Motor neuron (in vitro differentiated cells): ENCODE measurements around the gene TSPEAR. TPM values are rescaled to one million over a fixed set of nuclear protein-coding genes. Genes with fewer than 3 reads are reported as not detected.
"Not testable (repeated sequence)": the region's sequence is repeated elsewhere in the genome, so short reads cannot be mapped to it uniquely, and the experiment has no call there.

Experiments
- ATAC-seq, 8 experiments: fragments of 200-7000 bp; cut with Tn5 transposase; replicated peaks in 6 of 8; 2 replicates each; pipeline ENCODE4 v1.8.0; 2021; ENCODE audit warnings: mild to moderate bottlenecking in 8 of 8, moderate library complexity in 8 of 8
- H3K27ac ChIP-seq, 2 donors: fragments of 250-450 bp; sonication (Bioruptor Pico); 2 replicates each; pipeline ENCODE4 v1.9.0; 2021; ENCODE audit warnings: antibody characterized with exemption in 2 of 2, mild to moderate bottlenecking in 2 of 2, moderate library complexity in 1 of 2
- H3K4me1 ChIP-seq, 2 donors: fragments of 250-450 bp; sonication (Bioruptor Pico); replicated peaks in 1 of 2; 2 replicates each; pipeline ENCODE4 v1.6.1; 2021; ENCODE audit warnings: antibody characterized with exemption in 2 of 2, mild to moderate bottlenecking in 2 of 2, moderate library complexity in 1 of 2
- H3K4me3 ChIP-seq, 5 donors: fragments of 250-450 bp; sonication (Bioruptor Pico); 2 replicates each; pipeline ENCODE4 v1.9.0; 2021; ENCODE audit warnings: antibody characterized with exemption in 5 of 5, mild to moderate bottlenecking in 5 of 5, moderate library complexity in 4 of 5
- WGBS, 10 experiments: fragments of 450-650 bp; shearing (Covaris generic); methylation state at CpG; one replicate each; pipeline ENCODE4 v1.0.0; 2022; 5-methylcytosine and 5-hydroxymethylcytosine counted together
- in situ Hi-C, 9 experiments: fragments of 400-800 bp; cut with MboI; loops; one replicate each; pipeline ENCODE4 v1.15.0; 2021; ENCODE audit warnings: low sequenced_read_pairs in 9 of 9, low pct_unique_long_range_greater_than_20kb in 2 of 9; ENCODE audit not compliant: unreplicated experiment in 9 of 9
- total RNA-seq, 8 experiments: library from RNA; unstranded; fragments of 300-600 nt; gene quantifications; 2 replicates each; pipeline versions ENCODE4 v1.2.3 to v1.2.4, GENCODE V29; 2022

Gene TSPEAR
- total RNA-seq, 8 experiments from 2014 or later = 0.21 to 0.66 (median 0.31) TPM; not detected in 1

DNA sequence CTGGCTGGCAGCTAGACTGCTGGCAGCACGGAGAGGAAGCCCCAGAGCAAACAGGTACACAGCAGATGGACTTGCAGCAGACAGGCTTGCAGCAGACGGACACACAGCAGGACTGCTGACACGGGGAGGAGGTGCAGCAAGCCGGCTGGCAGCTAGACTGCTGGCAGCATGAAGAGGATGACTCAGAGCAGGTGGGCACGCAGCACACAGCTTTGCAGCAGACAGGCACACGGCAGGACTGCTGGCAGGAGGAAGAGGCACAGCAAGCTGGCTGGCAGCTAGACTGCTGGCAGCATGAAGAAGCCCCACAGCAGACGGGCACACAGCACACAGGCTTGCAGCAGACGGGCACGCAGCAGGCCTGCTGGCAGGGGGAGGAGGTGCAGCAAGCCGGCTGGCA lies 160.6 kb downstream of the TSPEAR start:
- Histone ChIP-seq H3K27ac (no peak overlapping the region), H3K4me3 (no peak overlapping the region), H3K4me1 (peaks cover 12 to 45% of the 10 kb centered on the region in 2 donors)
- in situ Hi-C loops = no loop called here
- 80 to 93% methylated on average over 1 to 3 of the region's 10 CpGs; no CpG with 5 or more reads in 8 of the 10 experiments for WGBS, 10 experiments
- no peak for ATAC-seq

DNA sequence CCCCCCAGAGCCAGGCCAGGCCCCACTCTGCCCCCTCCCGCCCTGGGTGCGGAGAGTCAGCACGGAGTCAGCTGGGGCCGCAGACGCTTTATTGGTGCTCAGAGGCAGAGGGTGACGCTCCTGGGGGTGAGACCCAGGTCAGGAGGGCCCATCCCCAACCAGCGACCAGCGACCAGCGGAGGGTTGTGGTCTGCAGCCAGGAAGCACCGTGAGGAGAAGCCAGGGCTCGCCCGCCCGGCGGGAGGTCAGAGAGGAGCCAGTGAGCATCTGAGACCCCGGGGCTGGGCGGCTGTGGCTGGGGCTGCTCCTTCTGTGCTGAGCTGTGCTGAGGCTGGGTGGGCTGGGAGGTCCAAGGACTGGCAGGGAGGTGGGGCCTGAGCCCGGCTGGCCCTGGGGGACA lies 161.1 kb downstream of the TSPEAR start:
- H3K27ac ChIP-seq, H3K4me3 ChIP-seq, in situ Hi-C loops: not testable (repeated sequence)
- 57% methylated on average over 1 of the region's 17 CpGs; no CpG with 5 or more reads in 9 of the 10 experiments for WGBS, 10 experiments
- peak in 5 of 8 experiments; percentile 12 to 55 (median 25) for ATAC-seq
- peaks cover 12 to 45% of the 10 kb centered on the region in 2 donors for H3K4me1 ChIP-seq

DNA sequence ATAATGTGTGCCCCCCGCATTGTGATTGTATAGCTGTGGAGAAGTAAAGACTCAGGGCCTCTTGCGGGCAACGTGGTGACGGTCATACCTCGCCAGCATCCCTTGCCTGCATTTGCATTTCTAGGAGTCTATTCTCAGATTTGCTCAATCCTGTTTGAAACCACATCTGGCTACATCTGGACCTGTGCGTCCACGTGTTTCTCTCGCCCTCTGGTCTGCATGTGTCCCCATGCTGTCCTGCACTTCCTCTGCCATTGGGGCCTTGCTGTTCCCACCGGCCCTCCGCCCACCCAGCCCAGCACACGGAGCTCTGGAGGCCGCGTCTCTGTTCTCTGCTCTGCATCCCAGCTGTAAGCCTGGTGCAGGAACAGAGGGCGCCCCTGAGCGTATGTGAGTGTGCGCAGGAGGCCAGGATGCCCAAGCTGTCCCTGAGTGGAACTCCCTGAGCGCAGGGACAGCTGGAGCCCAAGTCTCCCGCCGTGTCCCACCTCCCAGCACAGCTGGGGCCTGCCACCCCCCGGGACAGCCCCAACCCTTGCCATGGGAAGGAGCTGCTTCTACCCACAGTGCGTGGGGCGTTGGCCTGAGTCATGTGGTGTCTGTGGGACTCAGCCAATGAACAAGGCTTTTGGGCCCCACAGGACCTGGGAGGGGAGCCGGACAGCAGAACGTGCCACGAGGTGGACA lies 161.7 kb downstream of the TSPEAR start:
- Histone ChIP-seq H3K4me1 (peaks cover 12 to 45% of the 10 kb centered on the region in 2 donors), H3K4me3 (no peak overlapping the region), H3K27ac (peak overlapping the region in 1 of 2 donors; percentile 3)
- ATAC-seq = peak in 6 of 8 experiments; percentile 14 to 86 (median 30)
- 77 to 100% (median 90%) methylated on average over 1 to 6 of the region's 25 CpGs; no CpG with 5 or more reads in 3 of the 10 experiments for WGBS, 10 experiments
- in situ Hi-C loops = no loop called here

DNA sequence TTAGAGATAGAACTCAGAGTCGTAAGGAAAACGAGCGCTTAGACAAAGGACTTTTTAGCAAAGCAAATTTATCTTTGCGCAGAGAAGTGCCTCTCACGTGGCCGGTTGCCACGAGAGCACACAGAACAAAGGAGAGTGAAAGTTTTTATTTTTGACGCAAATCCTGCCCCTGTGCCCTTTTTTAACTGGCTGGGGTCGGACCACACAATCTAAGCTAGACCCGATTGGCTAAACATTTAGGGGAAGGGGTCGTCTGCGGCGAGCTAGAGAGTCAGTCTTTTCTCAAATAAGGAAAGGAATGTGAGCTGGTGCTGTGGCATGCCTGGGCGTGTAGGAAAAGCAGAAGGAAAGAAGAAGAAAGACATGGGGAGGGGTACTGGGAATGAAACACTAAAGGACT lies 162.4 kb downstream of the TSPEAR start:
- H3K27ac ChIP-seq = peak overlapping the region; percentile 17 to 45
- ATAC-seq = peak in 4 of 8 experiments; percentile 15 to 48 (median 24)
- no peak overlapping the region for H3K4me3 ChIP-seq
- peaks cover 12 to 45% of the 10 kb centered on the region in 2 donors for H3K4me1 ChIP-seq
- in situ Hi-C loops = no loop called here
- 19 to 70% (median 40%) methylated on average over 2 to 12 of the region's 14 CpGs; no CpG with 5 or more reads in 1 of the 10 experiments for WGBS, 10 experiments

DNA sequence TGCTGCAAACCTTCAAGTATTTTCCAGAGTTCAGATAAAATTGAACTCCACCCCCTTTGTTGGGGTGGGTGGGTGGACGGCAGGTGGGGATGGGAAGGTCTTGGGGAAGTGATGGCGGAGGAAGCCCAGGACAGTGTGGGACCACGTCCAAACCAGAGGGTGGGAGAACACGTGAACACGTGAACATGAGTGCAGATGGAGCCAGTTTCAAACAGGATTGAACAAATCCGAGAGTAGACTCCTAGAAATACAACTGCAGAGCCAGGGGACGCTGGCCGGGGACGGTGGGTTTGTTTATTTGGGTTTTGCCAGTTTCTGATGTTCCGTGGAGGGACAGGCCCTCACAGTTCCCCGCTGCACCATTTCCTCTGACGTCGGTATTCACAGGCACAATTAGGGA lies 163.0 kb downstream of the TSPEAR start:
- Histone ChIP-seq H3K4me1 (peaks cover 12 to 45% of the 10 kb centered on the region in 2 donors), H3K27ac (peak overlapping the region in 1 of 2 donors; percentile 45), H3K4me3 (no peak overlapping the region)
- 17 to 93% (median 80%) methylated on average over 1 to 5 of the region's 13 CpGs; no CpG with 5 or more reads in 5 of the 10 experiments for WGBS, 10 experiments
- no peak for ATAC-seq
- in situ Hi-C loops = no loop called here

DNA sequence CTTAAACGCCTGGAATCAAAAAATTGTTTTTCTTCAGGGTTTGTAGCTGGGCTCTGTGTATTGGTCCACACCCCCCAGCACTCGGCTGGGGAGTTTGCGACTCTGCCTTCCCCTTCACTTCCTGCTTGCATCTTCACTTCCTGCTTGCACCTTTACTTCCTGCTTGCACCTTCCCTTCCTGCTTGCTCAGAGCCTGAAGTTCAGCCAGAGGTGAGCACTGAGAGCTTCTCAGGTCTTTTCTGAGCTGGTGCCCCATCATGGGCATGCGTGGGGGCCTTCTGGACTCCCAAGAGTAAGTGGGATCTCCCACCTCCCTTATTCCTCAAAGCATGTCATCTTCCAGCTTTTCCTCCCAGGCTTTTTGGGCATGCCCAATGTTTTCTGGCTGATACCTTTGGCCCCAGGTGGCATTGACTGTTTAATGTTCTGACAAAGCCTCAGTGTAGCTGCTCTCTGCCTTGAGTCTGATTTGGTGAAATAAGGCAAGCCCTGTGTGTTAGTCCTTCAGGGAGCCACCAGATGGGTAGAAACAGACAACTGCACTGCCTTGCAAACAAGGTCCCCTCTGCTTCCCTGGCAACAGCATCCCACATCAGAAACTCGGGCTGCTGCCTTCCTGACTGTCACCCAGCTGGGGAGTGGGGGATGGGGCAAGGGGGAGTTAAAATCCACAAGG lies 163.6 kb downstream of the TSPEAR start:
- WGBS, 10 experiments = 0 to 100% (median 67%) methylated on average over 1 to 3 of the region's 5 CpGs; no CpG with 5 or more reads in 3 of the 10 experiments
- H3K27ac ChIP-seq = no peak overlapping the region
- H3K4me1 ChIP-seq = peaks cover 12 to 45% of the 10 kb centered on the region in 2 donors
- peak in 4 of 8 experiments; percentile 27 to 70 (median 30) for ATAC-seq
- in situ Hi-C loops = no loop called here
- H3K4me3 ChIP-seq = no peak overlapping the region

DNA sequence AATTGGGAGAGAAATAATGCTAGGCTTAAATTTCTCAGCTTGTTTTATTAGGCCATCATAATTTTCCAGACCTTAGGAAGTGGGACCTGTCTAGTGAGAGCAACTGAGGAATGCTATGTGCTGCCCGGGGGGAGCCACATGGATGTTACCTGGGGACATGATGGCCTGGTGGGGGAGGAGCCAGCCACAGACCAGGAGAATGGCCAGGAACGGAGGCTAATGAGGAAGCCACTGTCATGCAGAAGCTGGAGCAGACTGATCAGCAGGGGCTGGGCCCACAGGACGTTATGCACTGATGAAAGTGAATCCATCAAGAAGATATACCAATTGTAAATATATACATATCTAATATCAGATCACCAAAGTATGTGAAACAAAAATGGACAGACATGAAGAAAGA lies 166.8 kb downstream of the TSPEAR start:
- 0 to 100% (median 49%) methylated on average over 1 to 3 of the region's 3 CpGs; no CpG with 5 or more reads in 2 of the 10 experiments for WGBS, 10 experiments
- Histone ChIP-seq H3K4me1 (peaks cover 12 to 24% of the 10 kb centered on the region in 2 donors), H3K27ac (no peak overlapping the region), H3K4me3 (no peak overlapping the region)
- in situ Hi-C loops = no loop called here
- no peak for ATAC-seq

DNA sequence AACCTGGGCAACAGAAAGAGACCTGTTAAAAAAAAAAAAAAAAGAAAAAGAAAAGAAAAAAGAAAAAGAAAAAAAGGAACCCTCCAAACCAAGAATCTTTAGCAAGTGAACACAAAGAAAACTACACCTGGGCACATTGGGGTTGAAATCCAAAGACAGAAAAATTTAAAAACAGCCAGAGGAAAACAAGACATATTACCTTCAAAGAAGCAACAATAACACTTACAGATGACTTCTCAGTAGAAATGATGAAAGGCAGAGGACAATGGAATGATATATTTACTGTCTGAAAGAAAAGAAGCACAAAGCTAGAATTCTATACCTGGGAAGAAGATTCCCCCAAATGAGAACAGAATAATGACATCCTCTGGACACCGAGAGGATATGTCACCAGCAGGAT lies 168.7 kb downstream of the TSPEAR start:
- no peak for ATAC-seq
- H3K4me3 ChIP-seq = no peak overlapping the region
- in situ Hi-C loops = no loop called here
- H3K27ac ChIP-seq = no peak overlapping the region
- WGBS, 10 experiments = 0 to 100% (median 56%) methylated on average over 1 of the region's 1 CpG; no CpG with 5 or more reads in 1 of the 10 experiments
- peaks cover 0 to 5% of the 10 kb centered on the region in 2 donors for H3K4me1 ChIP-seq

DNA sequence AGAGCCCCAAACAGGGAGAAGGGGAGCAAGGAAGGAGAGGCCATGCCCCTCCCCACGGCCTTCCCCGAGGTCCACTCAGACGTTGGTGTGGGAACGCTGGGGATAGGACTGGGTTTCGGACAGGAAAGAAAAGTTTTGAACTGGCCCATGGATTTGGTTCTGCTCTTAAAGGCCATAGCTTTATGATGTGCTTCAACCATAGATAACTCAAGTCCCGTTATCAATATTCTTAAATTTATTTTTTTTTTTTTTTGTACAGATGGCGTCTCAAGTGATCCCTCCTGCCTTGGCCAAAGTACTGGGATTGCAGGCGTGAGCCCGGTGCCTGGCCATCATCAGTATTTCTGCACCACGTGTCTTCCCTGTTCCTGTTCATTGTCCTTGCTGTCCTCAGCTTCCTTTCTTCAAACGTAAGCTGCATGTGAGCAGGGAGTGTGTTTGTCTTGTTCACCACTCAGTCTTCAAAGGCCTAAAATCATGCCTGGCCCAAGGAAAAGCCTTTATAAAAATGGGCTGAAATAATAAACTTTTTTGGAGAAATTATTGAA lies 170.6 kb downstream of the TSPEAR start:
- Histone ChIP-seq H3K4me3 (no peak overlapping the region), H3K4me1 (peaks cover 0 to 6% of the 10 kb centered on the region in 2 donors), H3K27ac (no peak overlapping the region)
- 19 to 100% (median 69%) methylated on average over 2 to 8 of the region's 11 CpGs; no CpG with 5 or more reads in 2 of the 10 experiments for WGBS, 10 experiments
- ATAC-seq = no peak
- in situ Hi-C loops = no loop called here

DNA sequence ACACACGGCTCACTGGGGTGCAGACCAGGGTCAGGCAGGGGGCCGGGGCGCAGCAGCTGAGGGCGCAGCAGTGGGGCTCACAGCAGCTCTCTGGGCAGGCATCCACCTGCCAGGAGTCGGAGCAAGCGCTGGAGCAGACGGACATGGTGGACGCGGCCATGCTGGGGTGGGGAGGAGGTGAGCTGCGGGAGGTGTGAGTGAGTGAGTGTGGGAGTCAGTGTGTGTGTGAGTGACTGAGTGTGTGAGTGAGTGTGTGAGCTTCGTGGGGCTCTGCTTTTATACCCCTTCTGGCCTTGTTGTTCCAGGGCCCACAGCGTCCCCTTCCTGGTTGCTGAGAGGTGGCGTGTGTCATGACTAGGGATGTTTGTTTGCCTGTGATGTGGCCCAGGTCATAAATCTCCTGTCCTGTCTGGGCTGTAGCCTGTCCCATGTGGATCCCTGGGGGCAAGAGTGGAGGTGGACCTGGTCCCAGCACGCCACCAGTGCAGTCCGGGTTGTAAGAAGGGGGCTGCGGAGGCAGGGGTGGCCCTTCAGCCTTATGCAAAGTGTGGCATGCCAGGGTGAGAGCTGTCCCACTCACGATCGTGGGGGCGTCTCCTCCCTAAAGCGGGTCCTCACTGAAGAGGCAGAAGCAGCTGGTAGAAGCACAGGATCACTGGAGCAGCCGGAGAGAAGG lies 171.2 kb downstream of the TSPEAR start, which contains the start of gene KRTAP10-1:
Gene KRTAP10-1, minus strand, starts transcription at position 205 of the 676 bp plus-strand sequence. Its CDS starts 45 bp downstream, at position 160.
- 36 to 100% (median 73%) methylated on average over 2 to 7 of the region's 21 CpGs; no CpG with 5 or more reads in 7 of the 10 experiments for WGBS, 10 experiments
- in situ Hi-C loops = no loop called here

DNA sequence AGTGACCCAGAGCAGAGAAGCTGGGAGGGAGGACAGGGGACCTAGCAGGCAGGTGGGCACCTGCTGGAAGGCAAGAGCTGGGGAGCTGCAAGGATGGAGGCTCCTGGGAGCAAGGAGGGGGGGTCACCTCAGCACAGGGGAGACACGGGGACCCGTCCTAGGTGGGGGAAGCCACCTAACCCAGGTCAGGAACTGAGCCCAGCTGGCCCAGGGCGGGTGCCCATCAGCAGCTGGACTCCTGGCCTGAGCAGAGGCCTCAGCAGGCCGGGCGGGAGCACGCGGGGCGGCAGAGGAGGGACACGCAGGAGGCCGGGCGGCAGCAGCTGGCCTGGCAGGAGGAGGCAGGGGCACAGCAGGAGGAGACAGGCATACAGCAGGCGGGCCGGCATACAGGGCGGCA lies 172.3 kb downstream of the TSPEAR start:
- WGBS, 10 experiments = 23% methylated on average over 3 of the region's 14 CpGs; no CpG with 5 or more reads in 9 of the 10 experiments
- Histone ChIP-seq H3K4me1 (peaks cover 0 to 8% of the 10 kb centered on the region in 2 donors), H3K4me3 (no peak overlapping the region), H3K27ac (no peak overlapping the region)
- in situ Hi-C loops = no loop called here
- no peak for ATAC-seq

More for the DNA sequence above, 171.2 kb downstream of the TSPEAR start, which contains the start of gene KRTAP10-1:
- Histone ChIP-seq H3K27ac (no peak within 1 kb of the TSS), H3K4me1 (peaks cover 0 to 8% of the 10 kb centered on the region in 2 donors), H3K4me3 (no peak within 1 kb of the TSS)
- peak in 5 of 8 experiments; percentile 55 to 93 (median 64) for ATAC-seq
